ENCODE results near the gene S100A11.

S100A11 gene

GRCh38 chr1:152052606-152053005 lies 15.8 kb upstream of the S100A11 start:
- peak; percentile 78 for DNase-seq
- H3K4me1 ChIP-seq (ENCODE audit: insufficient read depth, low read length), result peaks cover 17% of the 10 kb centered on the region
- H4K20me1 ChIP-seq (ENCODE audit: insufficient read depth, low read length), result no peaks in the 10 kb centered on the region
- H3K9ac ChIP-seq (ENCODE audit: low read depth, low read length), result no peak overlapping the region
- peaks cover 28% of the 10 kb centered on the region for H3K27me3 ChIP-seq (ENCODE audit: insufficient read depth, low read length, poor library complexity)
- H3K4me3 ChIP-seq (ENCODE audit: low read depth in 1 of 2, low read length in 2 of 2), result no peak overlapping the region
- no peak overlapping the region for H3K4me2 ChIP-seq (ENCODE audit: insufficient read depth, low read length)
- H3K9me3 ChIP-seq (ENCODE audit: insufficient read depth, low read length, severe bottlenecking), result no peaks in the 10 kb centered on the region
- TF ChIP-seq EZH2 (IDR thresholded peaks at IDR 0.05; ENCODE audit: borderline replicate concordance, low read depth, low read length, severe bottlenecking), result no peak
- TF ChIP-seq CTCF (IDR thresholded peaks at IDR 0.05; ENCODE audit: borderline replicate concordance, extremely low read depth, low read length, poor library complexity, severe bottlenecking), result peak; percentile 96
- peak; percentile 30 for ATAC-seq (ENCODE audit: insufficient read depth, low read depth)
- no peak overlapping the region for H2AFZ ChIP-seq (ENCODE audit: low read depth, low read length)
- H3K36me3 ChIP-seq (ENCODE audit: insufficient read depth, low read length), result no peaks in the 10 kb centered on the region
- no peaks in the 10 kb centered on the region for H3K79me2 ChIP-seq (ENCODE audit: insufficient read depth, low read length)
- H3K27ac ChIP-seq (ENCODE audit: low read length), result no peak overlapping the region

- TF ChIP-seq CTCF (IDR thresholded peaks at IDR 0.05; ENCODE audit: borderline replicate concordance, extremely low read depth, low read length, poor library complexity, severe bottlenecking), result no peak
- TF ChIP-seq EZH2 (IDR thresholded peaks at IDR 0.05; ENCODE audit: borderline replicate concordance, low read depth, low read length, severe bottlenecking), result no peak
- Histone ChIP-seq H3K4me2 (ENCODE audit: insufficient read depth, low read length) (no peak overlapping the region), H3K9me3 (ENCODE audit: insufficient read depth, low read length, severe bottlenecking) (no peaks in the 10 kb centered on the region), H3K9ac (ENCODE audit: low read depth, low read length) (no peak overlapping the region), H2AFZ (ENCODE audit: low read depth, low read length) (no peak overlapping the region), H3K27me3 (ENCODE audit: insufficient read depth, low read length, poor library complexity) (peaks cover 26% of the 10 kb centered on the region), H3K36me3 (ENCODE audit: insufficient read depth, low read length) (no peaks in the 10 kb centered on the region), H4K20me1 (ENCODE audit: insufficient read depth, low read length) (no peaks in the 10 kb centered on the region), H3K4me3 (ENCODE audit: low read depth in 1 of 2, low read length in 2 of 2) (no peak overlapping the region), H3K27ac (ENCODE audit: low read length) (no peak overlapping the region), H3K4me1 (ENCODE audit: insufficient read depth, low read length) (peaks cover 28% of the 10 kb centered on the region), H3K79me2 (ENCODE audit: insufficient read depth, low read length) (no peaks in the 10 kb centered on the region)
- no peak for DNase-seq
- ATAC-seq (ENCODE audit: insufficient read depth, low read depth), result no peak
Observed at GRCh38 chr1:152050886-152051675, 14.3 kb upstream of the S100A11 start.

GRCh38 chr1:152049291-152050083 lies 12.7 kb upstream of the S100A11 start:
- peaks cover 28% of the 10 kb centered on the region for H3K4me1 ChIP-seq (ENCODE audit: insufficient read depth, low read length)
- H3K36me3 ChIP-seq (ENCODE audit: insufficient read depth, low read length), result no peaks in the 10 kb centered on the region
- DNase-seq (no peak), ATAC-seq (ENCODE audit: insufficient read depth, low read depth) (no peak)
- no peak overlapping the region for H3K9ac ChIP-seq (ENCODE audit: low read depth, low read length)
- H2AFZ ChIP-seq (ENCODE audit: low read depth, low read length), result no peak overlapping the region
- H3K4me2 ChIP-seq (ENCODE audit: insufficient read depth, low read length), result no peak overlapping the region
- H3K9me3 ChIP-seq (ENCODE audit: insufficient read depth, low read length, severe bottlenecking), result no peaks in the 10 kb centered on the region
- H3K27me3 ChIP-seq (ENCODE audit: insufficient read depth, low read length, poor library complexity), result peaks cover 16% of the 10 kb centered on the region
- H3K27ac ChIP-seq (ENCODE audit: low read length), result no peak overlapping the region
- no peaks in the 10 kb centered on the region for H4K20me1 ChIP-seq (ENCODE audit: insufficient read depth, low read length)
- no peak overlapping the region for H3K4me3 ChIP-seq (ENCODE audit: low read depth in 1 of 2, low read length in 2 of 2)
- TF ChIP-seq CTCF (IDR thresholded peaks at IDR 0.05; ENCODE audit: borderline replicate concordance, extremely low read depth, low read length, poor library complexity, severe bottlenecking) (no peak), EZH2 (IDR thresholded peaks at IDR 0.05; ENCODE audit: borderline replicate concordance, low read depth, low read length, severe bottlenecking) (no peak)
- no peaks in the 10 kb centered on the region for H3K79me2 ChIP-seq (ENCODE audit: insufficient read depth, low read length)
